Panc1 (cell line): ENCODE results near the gene RASAL1. TPM values are rescaled to one million over a fixed set of nuclear protein-coding genes. Genes with fewer than 3 reads are reported as not detected.
"Not testable (repeated sequence)": the region's sequence is repeated elsewhere in the genome, so short reads cannot be mapped to it uniquely, and the experiment has no call there.

Experiments
- ATAC-seq: fragments of 200-7000 bp; cut with Tn5 transposase; 2 replicates; pipeline ENCODE4 v1.9.1; 2020; ENCODE audit warnings: mild to moderate bottlenecking, moderate library complexity
- BruUV-seq: library from RNA; stranded (reverse); fragments of 400-500 nt; replicated peaks from 2 replicates; lab custom pipeline; 2021; lab: Mats Ljungman, UMichigan
- CTCF ChIA-PET: fragments of 300-600 bp; sonication (Branson Sonifier 250); formaldehyde crosslinking; loops from one replicate; lab custom pipeline; 2022; ENCODE audit warnings: antibody characterized with exemption; lab: Charles Lee
- POLR2A ChIA-PET: fragments of 300-600 bp; sonication (Branson Sonifier 250); formaldehyde crosslinking; loops from one replicate; lab custom pipeline; 2022; ENCODE audit warnings: antibody characterized with exemption; lab: Charles Lee
- DNase-seq: peaks from one replicate; pipeline ENCODE4 v3.0.0-alpha.2; 2010; ENCODE audit warnings: low read depth, low spot score
- H3K27ac ChIP-seq: 2 replicates; pipeline ENCODE4 v1.5.1; 2011; ENCODE audit warnings: mild to moderate bottlenecking, low read length, inconsistent platforms
- H3K27me3 ChIP-seq: fragments of 200-500 bp; sonication (Bioruptor generic); 2 replicates; pipeline ENCODE4 v1.6.0; 2014; ENCODE audit warnings: low read length, inconsistent platforms; ENCODE audit not compliant: control insufficient read depth, insufficient read depth
- H3K36me3 ChIP-seq: fragments of 200-500 bp; sonication (Bioruptor generic); 2 replicates; pipeline ENCODE4 v1.5.1; 2014; ENCODE audit warnings: inconsistent platforms, mild to moderate bottlenecking, low read length, moderate library complexity; ENCODE audit not compliant: control insufficient read depth, insufficient read depth
- H3K4me1 ChIP-seq: 2 replicates; pipeline ENCODE4 v1.5.1; 2011; ENCODE audit warnings: inconsistent platforms, mild to moderate bottlenecking, low read length, moderate library complexity; ENCODE audit not compliant: control insufficient read depth, insufficient read depth
- H3K4me3 ChIP-seq, 2 experiments: 2 replicates each; pipeline ENCODE4 v1.5.1; 2011 to 2012; ENCODE audit warnings: low read depth in 2 of 2, low read length in 2 of 2, mild to moderate bottlenecking in 2 of 2, inconsistent platforms in 1 of 2, moderate library complexity in 1 of 2
- H3K9me3 ChIP-seq: fragments of 200-500 bp; sonication (Bioruptor generic); 2 replicates; pipeline ENCODE4 v1.5.1; 2014; ENCODE audit warnings: low read depth, mild to moderate bottlenecking, inconsistent platforms, low read length, moderate library complexity; ENCODE audit not compliant: control insufficient read depth, insufficient read depth
- POLR2AphosphoS5 ChIP-seq: IDR thresholded peaks from 2 replicates; pipeline ENCODE4 v1.6.1; 2012; ENCODE audit warnings: mild to moderate bottlenecking, low read depth, low read length, moderate library complexity
- SIN3A ChIP-seq: IDR thresholded peaks from 2 replicates; pipeline ENCODE4 v1.6.1; 2012; ENCODE audit warnings: low read depth, mild to moderate bottlenecking, low read length, moderate library complexity, borderline replicate concordance; ENCODE audit not compliant: insufficient read depth
- TCF7L2 ChIP-seq: IDR thresholded peaks from 2 replicates; pipeline ENCODE4 v1.6.1; 2011; ENCODE audit warnings: mild to moderate bottlenecking, low read depth, low read length, inconsistent platforms
- in situ Hi-C: cut with HindIII; loops from 2 replicates; pipeline ENCODE4 v1.10.0; 2016; ENCODE audit warnings: low sequenced_read_pairs, low pct_unique_long_range_greater_than_20kb
- intact Hi-C: fragments of 100-400 bp; cut with micrococcal nuclease; formaldehyde crosslinking; loops from one replicate; pipeline ENCODE4 v1.10.0; 2022; ENCODE audit not compliant: unreplicated experiment
- total RNA-seq: library from RNA; stranded (reverse); gene quantifications from one replicate; pipeline ENCODE4 v1.2.1, GENCODE V29; 2021; ENCODE audit not compliant: unreplicated experiment
- TF ChIP-seq, protein P1 (sequence below): fragments of 450-650 bp; IDR thresholded peaks from 2 replicates; pipeline ENCODE4 v1.5.1; 2017; ENCODE audit warnings: mild to moderate bottlenecking
- TF ChIP-seq, protein P2 (sequence below), 2 experiments: IDR thresholded peaks; 2 replicates each; pipeline ENCODE4 v1.6.1; 2011 to 2012; ENCODE audit warnings: low read depth in 2 of 2, control low read depth in 1 of 2, low read length in 1 of 2, mild to moderate bottlenecking in 1 of 2, moderate library complexity in 1 of 2; ENCODE audit not compliant: insufficient read depth in 1 of 2

Gene RASAL1
- total RNA-seq, 1 experiment from 2014 or later: 0.28 TPM

- in situ Hi-C loops: no loop called here
- POLR2A ChIA-PET: interaction anchor here (0.5 kb wide), 1 partner anchor 136 kb away, joined by 3 read pairs; no protein-coding TSS in a partner anchor
- TF ChIP-seq SIN3A (no peak), POLR2AphosphoS5 (no peak), TCF7L2 (no peak)
- TF ChIP-seq, protein P1, sequence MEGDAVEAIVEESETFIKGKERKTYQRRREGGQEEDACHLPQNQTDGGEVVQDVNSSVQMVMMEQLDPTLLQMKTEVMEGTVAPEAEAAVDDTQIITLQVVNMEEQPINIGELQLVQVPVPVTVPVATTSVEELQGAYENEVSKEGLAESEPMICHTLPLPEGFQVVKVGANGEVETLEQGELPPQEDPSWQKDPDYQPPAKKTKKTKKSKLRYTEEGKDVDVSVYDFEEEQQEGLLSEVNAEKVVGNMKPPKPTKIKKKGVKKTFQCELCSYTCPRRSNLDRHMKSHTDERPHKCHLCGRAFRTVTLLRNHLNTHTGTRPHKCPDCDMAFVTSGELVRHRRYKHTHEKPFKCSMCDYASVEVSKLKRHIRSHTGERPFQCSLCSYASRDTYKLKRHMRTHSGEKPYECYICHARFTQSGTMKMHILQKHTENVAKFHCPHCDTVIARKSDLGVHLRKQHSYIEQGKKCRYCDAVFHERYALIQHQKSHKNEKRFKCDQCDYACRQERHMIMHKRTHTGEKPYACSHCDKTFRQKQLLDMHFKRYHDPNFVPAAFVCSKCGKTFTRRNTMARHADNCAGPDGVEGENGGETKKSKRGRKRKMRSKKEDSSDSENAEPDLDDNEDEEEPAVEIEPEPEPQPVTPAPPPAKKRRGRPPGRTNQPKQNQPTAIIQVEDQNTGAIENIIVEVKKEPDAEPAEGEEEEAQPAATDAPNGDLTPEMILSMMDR: no peak
- TF ChIP-seq, protein P2, sequence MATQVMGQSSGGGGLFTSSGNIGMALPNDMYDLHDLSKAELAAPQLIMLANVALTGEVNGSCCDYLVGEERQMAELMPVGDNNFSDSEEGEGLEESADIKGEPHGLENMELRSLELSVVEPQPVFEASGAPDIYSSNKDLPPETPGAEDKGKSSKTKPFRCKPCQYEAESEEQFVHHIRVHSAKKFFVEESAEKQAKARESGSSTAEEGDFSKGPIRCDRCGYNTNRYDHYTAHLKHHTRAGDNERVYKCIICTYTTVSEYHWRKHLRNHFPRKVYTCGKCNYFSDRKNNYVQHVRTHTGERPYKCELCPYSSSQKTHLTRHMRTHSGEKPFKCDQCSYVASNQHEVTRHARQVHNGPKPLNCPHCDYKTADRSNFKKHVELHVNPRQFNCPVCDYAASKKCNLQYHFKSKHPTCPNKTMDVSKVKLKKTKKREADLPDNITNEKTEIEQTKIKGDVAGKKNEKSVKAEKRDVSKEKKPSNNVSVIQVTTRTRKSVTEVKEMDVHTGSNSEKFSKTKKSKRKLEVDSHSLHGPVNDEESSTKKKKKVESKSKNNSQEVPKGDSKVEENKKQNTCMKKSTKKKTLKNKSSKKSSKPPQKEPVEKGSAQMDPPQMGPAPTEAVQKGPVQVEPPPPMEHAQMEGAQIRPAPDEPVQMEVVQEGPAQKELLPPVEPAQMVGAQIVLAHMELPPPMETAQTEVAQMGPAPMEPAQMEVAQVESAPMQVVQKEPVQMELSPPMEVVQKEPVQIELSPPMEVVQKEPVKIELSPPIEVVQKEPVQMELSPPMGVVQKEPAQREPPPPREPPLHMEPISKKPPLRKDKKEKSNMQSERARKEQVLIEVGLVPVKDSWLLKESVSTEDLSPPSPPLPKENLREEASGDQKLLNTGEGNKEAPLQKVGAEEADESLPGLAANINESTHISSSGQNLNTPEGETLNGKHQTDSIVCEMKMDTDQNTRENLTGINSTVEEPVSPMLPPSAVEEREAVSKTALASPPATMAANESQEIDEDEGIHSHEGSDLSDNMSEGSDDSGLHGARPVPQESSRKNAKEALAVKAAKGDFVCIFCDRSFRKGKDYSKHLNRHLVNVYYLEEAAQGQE (IDR thresholded peaks at IDR 0.05; ENCODE audit: insufficient read depth in 1 of 2, low read depth in 2 of 2, low read length in 1 of 2): no peak
- H3K27ac ChIP-seq: no peak overlapping the region
- no peak for DNase-seq
- ATAC-seq: 0 out of 2 replicates have a peak, but pooled peaks have one; percentile 54
- intact Hi-C loops: no loop called here
- H3K9me3 ChIP-seq: no peaks in the 10 kb centered on the region
- H3K27me3 ChIP-seq: no peaks in the 10 kb centered on the region
- CTCF ChIA-PET: no interaction called here
- H3K36me3 ChIP-seq: no peaks in the 10 kb centered on the region
- BruUV-seq: no TSS peak
- H3K4me3 ChIP-seq: no peak overlapping the region
- peaks cover 11% of the 10 kb centered on the region for H3K4me1 ChIP-seq
Observed at GRCh38 chr12:113142173-113142885, 6.8 kb upstream of the RASAL1 start.

DNA sequence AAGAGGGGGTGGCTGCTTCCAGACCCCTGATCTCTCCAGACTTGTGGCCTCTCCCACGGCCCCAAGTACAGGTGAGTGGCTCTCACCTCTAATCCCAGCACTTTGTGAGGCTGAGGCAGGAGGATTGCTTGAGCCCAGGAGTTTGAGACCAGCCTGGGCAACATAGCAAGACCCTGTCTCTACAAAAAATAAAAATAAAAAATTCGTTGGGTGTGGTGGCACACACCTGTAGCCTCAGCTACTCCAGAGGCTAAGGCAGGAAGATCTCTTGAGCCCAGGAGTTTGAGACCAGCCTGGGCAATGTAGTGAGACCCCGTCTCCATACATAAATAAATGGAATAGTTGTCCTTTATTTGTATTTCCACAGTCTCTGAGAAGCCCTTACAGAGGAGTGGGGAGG is 6.2 kb upstream of the RASAL1 start:
- in situ Hi-C loops, H3K36me3 ChIP-seq, BruUV-seq, intact Hi-C loops, H3K4me3 ChIP-seq, H3K27ac ChIP-seq, POLR2A ChIA-PET, ATAC-seq, H3K27me3 ChIP-seq, DNase-seq, H3K9me3 ChIP-seq: not testable (repeated sequence)
- peaks cover 11% of the 10 kb centered on the region for H3K4me1 ChIP-seq
- CTCF ChIA-PET: interaction anchor here (1.0 kb wide), 1 partner anchor 10 kb away, joined by 3 read pairs; no protein-coding TSS in a partner anchor

DNA sequence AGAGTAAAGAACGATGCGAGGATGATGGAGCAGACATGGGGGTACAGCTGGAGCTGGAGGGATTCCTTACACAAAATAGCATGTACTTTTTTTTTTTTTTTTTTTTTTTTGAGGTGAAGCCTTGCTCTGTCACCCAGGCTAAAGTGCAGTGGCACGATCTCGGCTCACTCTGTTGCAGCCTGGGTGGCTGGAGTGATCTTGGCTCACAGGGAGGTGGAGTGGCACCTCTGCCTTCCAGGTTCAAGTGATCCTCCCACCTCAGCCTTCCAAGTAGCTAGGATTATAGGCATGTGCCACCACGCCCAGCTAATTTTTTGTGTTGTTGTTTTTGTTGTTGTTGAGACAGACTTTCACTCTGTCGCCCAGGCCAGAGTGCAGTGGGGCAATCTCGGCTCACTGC is 5.1 kb upstream of the RASAL1 start:
- H3K27me3 ChIP-seq: no peaks in the 10 kb centered on the region
- H3K27ac ChIP-seq: peak overlapping the region; percentile 45; the same call in 1 of the 2 replicates
- CTCF ChIA-PET: interaction anchor here (0.6 to 1.0 kb wide), 3 partner anchors 9 to 35 kb away, joined by 3 to 15 read pairs (median 3); no protein-coding TSS in a partner anchor
- H3K9me3 ChIP-seq: no peaks in the 10 kb centered on the region
- ATAC-seq (peak; percentile 24; the same call in 1 of the 2 replicates), DNase-seq (no peak)
- no peak for TF ChIP-seq SIN3A
- no peak for TF ChIP-seq TCF7L2
- TF ChIP-seq, protein P1: no peak
- no peak for TF ChIP-seq POLR2AphosphoS5
- TF ChIP-seq, protein P2 (IDR thresholded peaks at IDR 0.05; ENCODE audit: insufficient read depth in 1 of 2, low read depth in 2 of 2, low read length in 1 of 2): no peak
- POLR2A ChIA-PET: interaction anchor here (0.6 kb wide), 1 partner anchor 42 kb away, joined by 10 read pairs; no protein-coding TSS in a partner anchor
- H3K36me3 ChIP-seq: no peaks in the 10 kb centered on the region
- peak overlapping the region; percentile 29 to 50 for H3K4me3 ChIP-seq
- intact Hi-C loops: no loop called here
- no TSS peak for BruUV-seq
- H3K4me1 ChIP-seq: peaks cover 11% of the 10 kb centered on the region
- in situ Hi-C loops: no loop called here
